GM12878 (cell line): ENCODE data around the gene NFKBIA. TPM values are rescaled to one million over a fixed set of nuclear protein-coding genes. Genes with fewer than 3 reads are reported as not detected.

Source experiments
- CHD1 ChIP-seq: IDR thresholded peaks from 2 replicates; pipeline ENCODE4 v1.6.1; 2012; ENCODE audit warnings: low read depth, low read length, improper control_type of control experiment
- GABPA ChIP-seq: IDR thresholded peaks from 2 replicates; pipeline ENCODE4 v1.6.1; 2014; ENCODE audit warnings: antibody characterized with exemption, low read depth, mild to moderate bottlenecking, inconsistent platforms
- GATAD2B ChIP-seq: fragments of 450-650 bp; conservative IDR thresholded peaks from 2 replicates; pipeline ENCODE4 v1.6.1; 2017; ENCODE audit warnings: low read depth, mild to moderate bottlenecking, moderate library complexity
- IKZF2 ChIP-seq, 2 experiments: fragments of 450-650 bp; IDR thresholded peaks; 2 replicates each; pipeline ENCODE4 v1.6.1; 2017; ENCODE audit warnings: mild to moderate bottlenecking in 2 of 2, moderate library complexity in 2 of 2
- POLR2A ChIP-seq: IDR thresholded peaks from 2 replicates; pipeline ENCODE4 v1.6.1; 2011; ENCODE audit warnings: low read depth, mild to moderate bottlenecking, low read length
- POLR2AphosphoS2 ChIP-seq: IDR thresholded peaks from 2 replicates; pipeline ENCODE4 v1.6.1; 2011; ENCODE audit warnings: low read depth, mild to moderate bottlenecking, low read length, improper control_type of control experiment, moderate library complexity
- SMAD1 ChIP-seq: fragments of 450-650 bp; IDR thresholded peaks from 2 replicates; pipeline ENCODE4 v1.6.1; 2018; ENCODE audit warnings: mild to moderate bottlenecking, low read depth; ENCODE audit not compliant: partially characterized antibody
- SMC3 ChIP-seq: IDR thresholded peaks from 2 replicates; pipeline ENCODE4 v1.6.1; 2011; ENCODE audit warnings: low read length, improper control_type of control experiment, borderline replicate concordance
- SP1 ChIP-seq: IDR thresholded peaks from one replicate; pipeline ENCODE4 v1.6.1; 2011; ENCODE audit warnings: low read depth, low read length
- WRNIP1 ChIP-seq: IDR thresholded peaks from 2 replicates; pipeline ENCODE4 v1.6.1; 2011; ENCODE audit warnings: low read depth, low read length, improper control_type of control experiment, borderline replicate concordance
- YY1 ChIP-seq: IDR thresholded peaks from 2 replicates; pipeline ENCODE4 v1.6.1; 2011; ENCODE audit warnings: low read depth, mild to moderate bottlenecking, low read length
- ZNF274 ChIP-seq: IDR thresholded peaks from one replicate; pipeline ENCODE4 v1.8.0; 2011; ENCODE audit not compliant: insufficient read length, insufficient read depth
- ZSCAN29 ChIP-seq: fragments of 450-650 bp; IDR thresholded peaks from 2 replicates; pipeline ENCODE4 v1.6.1; 2017; ENCODE audit warnings: mild to moderate bottlenecking, moderate library complexity
- polyA plus RNA-seq, 11 experiments: library from polyadenylated mRNA; depleted of rRNA in 4 of 11; unstranded in 6 of 11; stranded (reverse) in 5 of 11; fragments of >200 nt; fragmentation: Nextera tagmentation in 4 of 11; fragmentation: Illumina TruSeq in 1 of 11; extraction: Ambion mirVana in 4 of 11; extraction: Trizol in 1 of 11; gene quantifications; 1 replicate in 1 of 11; 2 replicates in 10 of 11; pipeline versions ENCODE4 v1.2.1 to v1.2.3, GENCODE V29; 2011 to 2016; ENCODE audit warnings: inconsistent platforms in 2 of 11, missing spikeins in 2 of 11, low read depth in 1 of 11
- total RNA-seq, 4 experiments: library from RNA; depleted of rRNA in 3 of 4; stranded (reverse); fragments of >200 nt in 3 of 4; fragmentation: Illumina TruSeq in 1 of 4; extraction: Trizol in 1 of 4; gene quantifications; 2 replicates each; pipeline versions ENCODE4 v1.2.1 to v1.2.3, GENCODE V29; 2013 to 2021
- TF ChIP-seq, protein P1 (sequence below): fragments of 450-650 bp; IDR thresholded peaks from 2 replicates; pipeline ENCODE4 v1.6.1; 2018; ENCODE audit warnings: mild to moderate bottlenecking, low read depth, moderate library complexity; ENCODE audit not compliant: partially characterized antibody
- TF ChIP-seq, protein P2 (sequence below): fragments of 450-650 bp; IDR thresholded peaks from 2 replicates; pipeline ENCODE4 v1.6.1; 2017; ENCODE audit warnings: mild to moderate bottlenecking, moderate library complexity
- TF ChIP-seq, protein P3 (sequence below): fragments of 450-650 bp; formaldehyde crosslinking; IDR thresholded peaks from 2 replicates; pipeline ENCODE4 v1.4.0; 2020; ENCODE audit warnings: mild to moderate bottlenecking, moderate library complexity

Gene NFKBIA
- total and polyA plus RNA-seq, 10 of the 15 experiments (the other 5 are each of a cell fraction or from before 2014, with no cell fraction given): 123 to 419 (median 267) TPM

DNA sequence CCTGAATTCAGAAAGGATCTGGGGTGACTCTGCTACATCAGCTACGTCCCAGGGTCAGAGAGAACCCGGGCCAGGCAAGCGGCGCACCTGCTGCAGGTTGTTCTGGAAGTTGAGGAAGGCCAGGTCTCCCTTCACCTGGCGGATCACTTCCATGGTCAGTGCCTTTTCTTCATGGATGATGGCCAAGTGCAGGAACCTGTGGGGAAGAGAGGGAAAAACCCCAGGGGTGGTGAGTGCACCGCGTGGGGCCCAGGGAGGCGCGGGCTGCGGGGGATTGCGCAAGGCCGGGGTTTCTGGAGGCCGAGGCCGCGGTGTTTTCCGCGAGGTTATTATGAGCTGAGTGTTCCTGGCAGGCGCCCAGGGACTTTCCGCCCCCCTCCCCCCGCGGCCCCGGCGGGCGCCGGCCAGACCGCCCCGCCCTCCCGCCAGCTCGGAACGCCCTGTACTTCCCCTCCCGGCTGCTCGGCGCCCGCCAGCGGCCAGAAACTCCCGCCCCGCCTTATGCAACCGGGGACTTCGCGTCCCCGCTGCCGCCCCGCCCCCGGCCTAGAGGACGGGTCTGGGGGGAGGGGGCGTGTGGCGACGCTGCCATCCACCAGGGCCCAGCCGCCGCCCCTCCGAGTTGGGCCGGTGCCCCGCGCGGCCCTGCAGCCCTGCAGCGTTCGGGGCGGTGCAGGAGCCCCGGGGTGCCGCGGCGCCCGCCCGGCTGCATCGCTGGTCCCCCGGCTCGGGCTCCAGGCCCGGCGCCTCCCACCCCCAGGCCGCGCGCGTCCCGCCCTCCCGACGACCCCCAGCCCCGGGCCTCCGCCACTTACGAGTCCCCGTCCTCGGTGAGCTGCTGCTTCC, 723 bp downstream of the NFKBIA start (continued):
- TF ChIP-seq, protein P1, sequence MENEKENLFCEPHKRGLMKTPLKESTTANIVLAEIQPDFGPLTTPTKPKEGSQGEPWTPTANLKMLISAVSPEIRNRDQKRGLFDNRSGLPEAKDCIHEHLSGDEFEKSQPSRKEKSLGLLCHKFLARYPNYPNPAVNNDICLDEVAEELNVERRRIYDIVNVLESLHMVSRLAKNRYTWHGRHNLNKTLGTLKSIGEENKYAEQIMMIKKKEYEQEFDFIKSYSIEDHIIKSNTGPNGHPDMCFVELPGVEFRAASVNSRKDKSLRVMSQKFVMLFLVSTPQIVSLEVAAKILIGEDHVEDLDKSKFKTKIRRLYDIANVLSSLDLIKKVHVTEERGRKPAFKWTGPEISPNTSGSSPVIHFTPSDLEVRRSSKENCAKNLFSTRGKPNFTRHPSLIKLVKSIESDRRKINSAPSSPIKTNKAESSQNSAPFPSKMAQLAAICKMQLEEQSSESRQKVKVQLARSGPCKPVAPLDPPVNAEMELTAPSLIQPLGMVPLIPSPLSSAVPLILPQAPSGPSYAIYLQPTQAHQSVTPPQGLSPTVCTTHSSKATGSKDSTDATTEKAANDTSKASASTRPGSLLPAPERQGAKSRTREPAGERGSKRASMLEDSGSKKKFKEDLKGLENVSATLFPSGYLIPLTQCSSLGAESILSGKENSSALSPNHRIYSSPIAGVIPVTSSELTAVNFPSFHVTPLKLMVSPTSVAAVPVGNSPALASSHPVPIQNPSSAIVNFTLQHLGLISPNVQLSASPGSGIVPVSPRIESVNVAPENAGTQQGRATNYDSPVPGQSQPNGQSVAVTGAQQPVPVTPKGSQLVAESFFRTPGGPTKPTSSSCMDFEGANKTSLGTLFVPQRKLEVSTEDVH: peak; percentile 38
- TF ChIP-seq SP1 (peak; percentile 72), SMAD1 (peak; percentile 74), SMC3 (no peak), YY1 (0 out of 2 replicates have a peak, but pooled peaks have one; percentile 25), WRNIP1 (0 out of 2 replicates have a peak, but pooled peaks have one; percentile 57), POLR2A (peak; percentile 19; the same call in 1 of the 2 replicates), ZNF274 (no peak), GATAD2B (no peak), GABPA (no peak), CHD1 (no peak), ZSCAN29 (no peak), IKZF2 (IDR thresholded peaks at IDR 0.05) (peak; percentile 84 to 87), POLR2AphosphoS2 (peak; percentile 77)
- TF ChIP-seq, protein P2, sequence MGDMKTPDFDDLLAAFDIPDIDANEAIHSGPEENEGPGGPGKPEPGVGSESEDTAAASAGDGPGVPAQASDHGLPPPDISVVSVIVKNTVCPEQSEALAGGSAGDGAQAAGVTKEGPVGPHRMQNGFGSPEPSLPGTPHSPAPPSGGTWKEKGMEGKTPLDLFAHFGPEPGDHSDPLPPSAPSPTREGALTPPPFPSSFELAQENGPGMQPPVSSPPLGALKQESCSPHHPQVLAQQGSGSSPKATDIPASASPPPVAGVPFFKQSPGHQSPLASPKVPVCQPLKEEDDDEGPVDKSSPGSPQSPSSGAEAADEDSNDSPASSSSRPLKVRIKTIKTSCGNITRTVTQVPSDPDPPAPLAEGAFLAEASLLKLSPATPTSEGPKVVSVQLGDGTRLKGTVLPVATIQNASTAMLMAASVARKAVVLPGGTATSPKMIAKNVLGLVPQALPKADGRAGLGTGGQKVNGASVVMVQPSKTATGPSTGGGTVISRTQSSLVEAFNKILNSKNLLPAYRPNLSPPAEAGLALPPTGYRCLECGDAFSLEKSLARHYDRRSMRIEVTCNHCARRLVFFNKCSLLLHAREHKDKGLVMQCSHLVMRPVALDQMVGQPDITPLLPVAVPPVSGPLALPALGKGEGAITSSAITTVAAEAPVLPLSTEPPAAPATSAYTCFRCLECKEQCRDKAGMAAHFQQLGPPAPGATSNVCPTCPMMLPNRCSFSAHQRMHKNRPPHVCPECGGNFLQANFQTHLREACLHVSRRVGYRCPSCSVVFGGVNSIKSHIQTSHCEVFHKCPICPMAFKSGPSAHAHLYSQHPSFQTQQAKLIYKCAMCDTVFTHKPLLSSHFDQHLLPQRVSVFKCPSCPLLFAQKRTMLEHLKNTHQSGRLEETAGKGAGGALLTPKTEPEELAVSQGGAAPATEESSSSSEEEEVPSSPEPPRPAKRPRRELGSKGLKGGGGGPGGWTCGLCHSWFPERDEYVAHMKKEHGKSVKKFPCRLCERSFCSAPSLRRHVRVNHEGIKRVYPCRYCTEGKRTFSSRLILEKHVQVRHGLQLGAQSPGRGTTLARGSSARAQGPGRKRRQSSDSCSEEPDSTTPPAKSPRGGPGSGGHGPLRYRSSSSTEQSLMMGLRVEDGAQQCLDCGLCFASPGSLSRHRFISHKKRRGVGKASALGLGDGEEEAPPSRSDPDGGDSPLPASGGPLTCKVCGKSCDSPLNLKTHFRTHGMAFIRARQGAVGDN: peak; percentile 50
- TF ChIP-seq, protein P3, sequence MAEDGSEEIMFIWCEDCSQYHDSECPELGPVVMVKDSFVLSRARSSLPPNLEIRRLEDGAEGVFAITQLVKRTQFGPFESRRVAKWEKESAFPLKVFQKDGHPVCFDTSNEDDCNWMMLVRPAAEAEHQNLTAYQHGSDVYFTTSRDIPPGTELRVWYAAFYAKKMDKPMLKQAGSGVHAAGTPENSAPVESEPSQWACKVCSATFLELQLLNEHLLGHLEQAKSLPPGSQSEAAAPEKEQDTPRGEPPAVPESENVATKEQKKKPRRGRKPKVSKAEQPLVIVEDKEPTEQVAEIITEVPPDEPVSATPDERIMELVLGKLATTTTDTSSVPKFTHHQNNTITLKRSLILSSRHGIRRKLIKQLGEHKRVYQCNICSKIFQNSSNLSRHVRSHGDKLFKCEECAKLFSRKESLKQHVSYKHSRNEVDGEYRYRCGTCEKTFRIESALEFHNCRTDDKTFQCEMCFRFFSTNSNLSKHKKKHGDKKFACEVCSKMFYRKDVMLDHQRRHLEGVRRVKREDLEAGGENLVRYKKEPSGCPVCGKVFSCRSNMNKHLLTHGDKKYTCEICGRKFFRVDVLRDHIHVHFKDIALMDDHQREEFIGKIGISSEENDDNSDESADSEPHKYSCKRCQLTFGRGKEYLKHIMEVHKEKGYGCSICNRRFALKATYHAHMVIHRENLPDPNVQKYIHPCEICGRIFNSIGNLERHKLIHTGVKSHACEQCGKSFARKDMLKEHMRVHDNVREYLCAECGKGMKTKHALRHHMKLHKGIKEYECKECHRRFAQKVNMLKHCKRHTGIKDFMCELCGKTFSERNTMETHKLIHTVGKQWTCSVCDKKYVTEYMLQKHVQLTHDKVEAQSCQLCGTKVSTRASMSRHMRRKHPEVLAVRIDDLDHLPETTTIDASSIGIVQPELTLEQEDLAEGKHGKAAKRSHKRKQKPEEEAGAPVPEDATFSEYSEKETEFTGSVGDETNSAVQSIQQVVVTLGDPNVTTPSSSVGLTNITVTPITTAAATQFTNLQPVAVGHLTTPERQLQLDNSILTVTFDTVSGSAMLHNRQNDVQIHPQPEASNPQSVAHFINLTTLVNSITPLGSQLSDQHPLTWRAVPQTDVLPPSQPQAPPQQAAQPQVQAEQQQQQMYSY (CRISPR knock-in tag): no peak
